ENCODE data around the gene CHAD.

The CHAD gene

GRCh38 chr17:50426814-50427787 lies 41.6 kb downstream of the CHAD start (continued):
- TF ChIP-seq KLF10 (tag by site-specific recombination; IDR thresholded peaks at IDR 0.05) (no peak), ZNF23 (tag by site-specific recombination; IDR thresholded peaks at IDR 0.05; ENCODE audit: borderline replicate concordance) (no peak), SP7 (tag by site-specific recombination; IDR thresholded peaks at IDR 0.05) (no peak; the same call in none of the 2 replicates), EGR2 (tag by site-specific recombination; IDR thresholded peaks at IDR 0.05; ENCODE audit: low read depth) (no peak), ZNF701 (tag by site-specific recombination; IDR thresholded peaks at IDR 0.05) (no peak), ZNF544 (tag by site-specific recombination; IDR thresholded peaks at IDR 0.05) (no peak), ZNF488 (tag by site-specific recombination; IDR thresholded peaks at IDR 0.05) (no peak), GLI2 (tag by site-specific recombination; IDR thresholded peaks at IDR 0.05; ENCODE audit: borderline replicate concordance, low read depth) (no peak), SCRT2 (tag by site-specific recombination; IDR thresholded peaks at IDR 0.05) (no peak), ATF2 (tag by site-specific recombination; IDR thresholded peaks at IDR 0.05; ENCODE audit: low read depth) (no peak), ZNF670 (tag by site-specific recombination; IDR thresholded peaks at IDR 0.05; ENCODE audit: low read depth) (no peak), OSR2 (tag by site-specific recombination; IDR thresholded peaks at IDR 0.05) (peak; percentile 69), ZBTB20 (tag by site-specific recombination; IDR thresholded peaks at IDR 0.05) (peak; percentile 34; the same call in 1 of the 2 replicates), GLIS2 (tag by site-specific recombination; IDR thresholded peaks at IDR 0.05) (peak; percentile 24; the same call in 1 of the 2 replicates), ZNF843 (tag by site-specific recombination; IDR thresholded peaks at IDR 0.05) (no peak), ZNF169 (tag by site-specific recombination; IDR thresholded peaks at IDR 0.05) (no peak), ZNF174 (tag by site-specific recombination; IDR thresholded peaks at IDR 0.05) (no peak), ZNF529 (tag by site-specific recombination; IDR thresholded peaks at IDR 0.05; ENCODE audit: insufficient replicate concordance) (no peak)

GRCh38 chr17:50426472-50426782 lies 42.3 kb downstream of the CHAD start:
- CTCF ChIA-PET = interaction anchor here (0.9 to 9.9 kb wide), 5 partner anchors 9 to 53 kb away, joined by 3 to 71 read pairs (median 3); partner anchors contain the start of gene LRRC59
- TF ChIP-seq GFI1B (tag by site-specific recombination; IDR thresholded peaks at IDR 0.05) (no peak), GLIS2 (tag by site-specific recombination; IDR thresholded peaks at IDR 0.05) (peak; percentile 31; the same call in 1 of the 2 replicates), ZNF660 (tag by site-specific recombination; IDR thresholded peaks at IDR 0.05) (0 out of 2 replicates have a peak, but pooled peaks have one; percentile 0), PRDM10 (tag by site-specific recombination; IDR thresholded peaks at IDR 0.05) (peak; percentile 36; the same call in 1 of the 2 replicates), OVOL3 (tag by site-specific recombination; IDR thresholded peaks at IDR 0.05) (no peak)
- no peaks in the 10 kb centered on the region for H3K9me3 ChIP-seq (ENCODE audit: control insufficient read depth, insufficient read depth, low read depth, low read length)
- POLR2A ChIA-PET = interaction anchor here (0.6 to 1.5 kb wide), 11 partner anchors 11 to 265 kb away, joined by 3 to 11 read pairs (median 3); partner anchors contain the start of genes LRRC59 and RSAD1
- peak overlapping the region; percentile 72 for H3K4me3 ChIP-seq (ENCODE audit: low read depth, low read length)
- peak overlapping the region; percentile 71 for H3K27ac ChIP-seq (ENCODE audit: extremely low read depth, low read depth, low read length)
- H3K36me3 ChIP-seq (ENCODE audit: control insufficient read depth in 2 of 2, insufficient read depth in 1 of 2, low read length in 2 of 2) = peaks cover 0 to 5% of the 10 kb centered on the region in 2 experiments; a peak in 1 of 3 replicates
- H3K4me1 ChIP-seq (ENCODE audit: control insufficient read depth, insufficient read depth, low read length) = peaks cover 10% of the 10 kb centered on the region; the same call in 1 of the 2 replicates
